Lower lobe of right lung (tissue), 2 donors: ENCODE measurements around the gene YAF2. TPM values are rescaled to one million over a fixed set of nuclear protein-coding genes. Genes with fewer than 3 reads are reported as not detected.

ENCODE experiments used
- ATAC-seq, 2 donors: fragments of 200-7000 bp; cut with Tn5 transposase; one replicate each; pipeline ENCODE4 v1.9.1; 2020 to 2022; ENCODE audit warnings: mild to moderate bottlenecking in 2 of 2, moderate library complexity in 2 of 2
- DNase-seq: peaks from one replicate; pipeline ENCODE4 v3.0.0-alpha.2; 2020
- H3K27ac ChIP-seq: fragments of 200-600 bp; one replicate; pipeline ENCODE4 v1.8.0; 2022
- H3K27me3 ChIP-seq: fragments of 200-600 bp; one replicate; pipeline ENCODE4 v1.8.0; 2022; ENCODE audit warnings: low read depth
- H3K36me3 ChIP-seq: fragments of 200-600 bp; one replicate; pipeline ENCODE4 v1.8.0; 2022; ENCODE audit warnings: mild to moderate bottlenecking
- H3K4me1 ChIP-seq: fragments of 200-600 bp; one replicate; pipeline ENCODE4 v1.8.0; 2022
- H3K4me3 ChIP-seq: fragments of 200-600 bp; one replicate; pipeline ENCODE4 v1.8.0; 2022; ENCODE audit warnings: mild to moderate bottlenecking
- H3K9me3 ChIP-seq: fragments of 200-600 bp; one replicate; pipeline ENCODE4 v1.8.0; 2022
- intact Hi-C: fragments of 100-400 bp; cut with DNase I; formaldehyde crosslinking; loops from one replicate; pipeline ENCODE4 v1.11.0; 2022
- total RNA-seq: library from RNA; stranded (reverse); fragmentation: NEBNext Ultra II Directional; extraction: Animal tissue kit (Norgen Biotek cat#: 25700); gene quantifications from one replicate; pipeline ENCODE4 v1.2.1, GENCODE V29; 2021
- TF ChIP-seq, protein P1 (sequence below): fragments of 200-600 bp; IDR thresholded peaks from one replicate; pipeline ENCODE4 v1.8.0; 2022; ENCODE audit warnings: antibody characterized with exemption, mild to moderate bottlenecking
- donor health status: DM: no; HTN: yes; CAD: no; lungs with severe emphysema.

The YAF2 gene
- total RNA-seq, 1 donor from 2014 or later, result 25.1 TPM

GRCh38 chr12:42144408-42145196 lies 93.4 kb downstream of the YAF2 start, which contains the start of gene GXYLT1:
TSS of gene GXYLT1 (minus strand) at chr12:42144874. CDS start at chr12:42144646, 228 bp downstream.
- Histone ChIP-seq H3K36me3 (no peaks in the 10 kb centered on the region), H3K4me3 (peak within 1 kb of the TSS; percentile 67), H3K9me3 (no peaks in the 10 kb centered on the region), H3K4me1 (peaks cover 35% of the 10 kb centered on the region), H3K27me3 (no peaks in the 10 kb centered on the region), H3K27ac (peak within 1 kb of the TSS; percentile 86)
- intact Hi-C loops, result no loop called here
- TF ChIP-seq, protein P1, sequence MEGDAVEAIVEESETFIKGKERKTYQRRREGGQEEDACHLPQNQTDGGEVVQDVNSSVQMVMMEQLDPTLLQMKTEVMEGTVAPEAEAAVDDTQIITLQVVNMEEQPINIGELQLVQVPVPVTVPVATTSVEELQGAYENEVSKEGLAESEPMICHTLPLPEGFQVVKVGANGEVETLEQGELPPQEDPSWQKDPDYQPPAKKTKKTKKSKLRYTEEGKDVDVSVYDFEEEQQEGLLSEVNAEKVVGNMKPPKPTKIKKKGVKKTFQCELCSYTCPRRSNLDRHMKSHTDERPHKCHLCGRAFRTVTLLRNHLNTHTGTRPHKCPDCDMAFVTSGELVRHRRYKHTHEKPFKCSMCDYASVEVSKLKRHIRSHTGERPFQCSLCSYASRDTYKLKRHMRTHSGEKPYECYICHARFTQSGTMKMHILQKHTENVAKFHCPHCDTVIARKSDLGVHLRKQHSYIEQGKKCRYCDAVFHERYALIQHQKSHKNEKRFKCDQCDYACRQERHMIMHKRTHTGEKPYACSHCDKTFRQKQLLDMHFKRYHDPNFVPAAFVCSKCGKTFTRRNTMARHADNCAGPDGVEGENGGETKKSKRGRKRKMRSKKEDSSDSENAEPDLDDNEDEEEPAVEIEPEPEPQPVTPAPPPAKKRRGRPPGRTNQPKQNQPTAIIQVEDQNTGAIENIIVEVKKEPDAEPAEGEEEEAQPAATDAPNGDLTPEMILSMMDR, result no peak
- DNase-seq, result peak; percentile 97
- peak; percentile 98 to 99 for ATAC-seq

- intact Hi-C loops, result no loop called here
- Histone ChIP-seq H3K27ac (peak overlapping the region; percentile 86), H3K4me1 (peaks cover 35% of the 10 kb centered on the region), H3K27me3 (no peaks in the 10 kb centered on the region), H3K36me3 (no peaks in the 10 kb centered on the region), H3K9me3 (no peaks in the 10 kb centered on the region), H3K4me3 (peak overlapping the region; percentile 67)
- TF ChIP-seq, protein P1, result no peak
- DNase-seq (no peak), ATAC-seq (peak in 1 of 2 donors; percentile 26)
Observed at GRCh38 chr12:42144158-42144407, 94.0 kb downstream of the YAF2 start.

DNA sequence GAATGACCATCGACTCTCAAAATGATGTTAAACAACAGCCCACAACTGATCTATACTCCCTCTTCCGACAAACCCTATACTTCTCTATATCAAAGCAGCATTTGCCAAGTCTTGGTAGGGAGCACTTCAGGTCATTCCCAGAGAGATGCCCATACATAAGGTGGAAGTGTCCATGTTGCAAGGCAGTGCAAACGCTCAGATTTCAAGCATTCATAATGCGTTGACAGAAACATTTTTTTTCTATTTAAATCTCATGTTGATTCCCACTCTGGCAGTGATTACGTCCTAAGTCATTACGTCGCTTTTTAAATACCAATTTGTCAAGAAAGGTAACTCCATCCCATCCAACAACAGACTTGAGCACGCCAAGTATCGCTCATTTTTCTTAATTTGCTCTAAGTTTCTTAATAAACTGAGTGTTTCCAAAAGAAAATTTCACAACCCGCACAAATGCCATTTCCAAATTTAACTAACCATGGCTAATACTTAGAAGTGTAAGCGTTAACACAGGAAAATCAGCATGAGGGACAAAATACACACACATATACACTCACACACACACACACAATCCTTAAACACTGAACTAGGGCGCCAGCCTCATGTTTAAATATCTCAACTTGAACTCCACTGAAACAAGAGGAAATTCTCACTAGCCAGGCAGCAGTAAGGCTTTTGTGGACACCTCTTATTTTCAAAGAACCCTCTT lies 94.4 kb downstream of the YAF2 start:
- H3K27me3 ChIP-seq, result no peaks in the 10 kb centered on the region
- peaks cover 35% of the 10 kb centered on the region for H3K4me1 ChIP-seq
- intact Hi-C loops, result no loop called here
- ATAC-seq, result no peak
- DNase-seq, result no peak
- TF ChIP-seq, protein P1, result no peak
- H3K36me3 ChIP-seq, result no peaks in the 10 kb centered on the region
- peak overlapping the region; percentile 67 for H3K4me3 ChIP-seq
- H3K9me3 ChIP-seq, result no peaks in the 10 kb centered on the region
- peak overlapping the region; percentile 86 for H3K27ac ChIP-seq

- ATAC-seq (no peak), DNase-seq (no peak)
- TF ChIP-seq, protein P1, result no peak
- intact Hi-C loops, result no loop called here
- Histone ChIP-seq H3K36me3 (no peaks in the 10 kb centered on the region), H3K9me3 (no peaks in the 10 kb centered on the region), H3K27me3 (no peaks in the 10 kb centered on the region), H3K27ac (no peak overlapping the region), H3K4me3 (no peak overlapping the region), H3K4me1 (peaks cover 35% of the 10 kb centered on the region)
Observed at GRCh38 chr12:42141981-42142606, 96.0 kb downstream of the YAF2 start.

DNA sequence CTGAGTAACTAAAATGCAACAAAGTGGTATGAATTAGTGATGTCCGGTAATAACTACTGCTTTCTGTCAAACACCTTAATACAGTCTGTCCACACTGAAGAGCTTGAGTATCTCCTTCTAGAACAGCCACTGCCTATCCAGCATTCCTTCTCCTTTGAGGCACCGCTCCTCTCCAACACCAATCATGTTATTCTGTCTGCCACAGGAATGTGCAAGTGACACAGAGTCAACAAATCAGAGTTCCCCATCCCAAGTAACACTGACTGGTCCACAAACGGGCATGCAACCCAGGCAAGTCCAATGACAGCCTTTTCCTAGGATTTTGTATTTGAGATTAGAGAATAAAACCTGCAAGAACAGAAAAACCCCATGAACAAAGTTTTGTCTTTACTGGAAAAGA lies 97.1 kb downstream of the YAF2 start:
- Histone ChIP-seq H3K9me3 (no peaks in the 10 kb centered on the region), H3K4me1 (peaks cover 35% of the 10 kb centered on the region), H3K27me3 (no peaks in the 10 kb centered on the region), H3K27ac (no peak overlapping the region), H3K4me3 (no peak overlapping the region), H3K36me3 (no peaks in the 10 kb centered on the region)
- intact Hi-C loops, result no loop called here
- no peak for DNase-seq
- TF ChIP-seq, protein P1, result no peak
- peak; percentile 31 to 37 for ATAC-seq
